ENCODE results near the gene KCNJ6. TPM values are rescaled to one million over a fixed set of nuclear protein-coding genes. Genes with fewer than 3 reads are reported as not detected.
"Not testable (repeated sequence)": the region's sequence is repeated elsewhere in the genome, so short reads cannot be mapped to it uniquely, and the experiment has no call there.

KCNJ6 gene
- total and polyA plus RNA-seq, 4 experiments from 2014 or later, result not detected

DNA sequence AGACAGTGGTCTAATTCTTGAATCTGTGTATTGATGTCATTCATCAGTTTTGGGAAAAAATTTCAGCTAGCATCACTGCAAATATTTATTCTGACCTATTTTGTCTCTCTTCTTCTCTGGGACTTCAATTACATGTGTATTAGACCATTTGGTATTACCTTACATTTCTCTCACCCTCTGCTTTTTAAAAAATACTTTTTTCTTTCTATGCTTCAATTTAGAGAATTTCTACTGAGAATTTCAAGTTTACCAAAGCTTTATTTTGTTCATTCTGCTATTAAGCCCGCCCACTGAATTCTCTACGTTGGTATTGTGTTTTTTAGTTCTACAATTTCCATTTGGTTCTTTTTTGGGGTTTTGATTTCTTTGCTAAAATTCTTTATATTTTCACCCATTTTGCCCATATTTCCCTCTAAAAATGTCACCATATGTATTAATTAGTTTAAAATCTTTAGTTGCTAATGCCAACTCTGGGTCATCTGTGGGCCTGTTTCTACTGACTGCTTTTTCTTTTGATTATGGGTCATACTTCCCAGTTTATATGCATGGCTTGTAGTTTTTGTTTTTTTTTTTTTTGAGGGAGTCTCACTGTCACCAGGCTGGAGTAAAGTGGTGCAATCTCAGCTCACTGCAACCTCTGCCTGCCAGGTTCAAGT is 337.7 kb downstream of the KCNJ6 start:
- H3K4me1 ChIP-seq (ENCODE audit: insufficient read depth, low read length), result no peaks in the 10 kb centered on the region
- POLR2A ChIA-PET (ENCODE audit: partially characterized antibody), result no interaction called here
- Mint-ChIP-seq H3K27ac (no peak overlapping the region), H3K4me1 (no peaks in the 10 kb centered on the region), H3K36me3 (peaks cover 0 to 14% of the 10 kb centered on the region in 2 donors), H3K27me3 (peaks cover 6 to 11% of the 10 kb centered on the region in 2 donors), H3K4me3 (no peak overlapping the region), H3K9me3 (peaks cover 0 to 33% (median 24%) of the 10 kb centered on the region in 8 donors)
- H3K27me3 ChIP-seq (ENCODE audit: insufficient read depth, low read length), result no peaks in the 10 kb centered on the region
- H3K27ac ChIP-seq (ENCODE audit: low read depth, low read length), result no peak overlapping the region
- no peaks in the 10 kb centered on the region for H3K36me3 ChIP-seq (ENCODE audit: insufficient read depth, low read length)
- H3K4me3 ChIP-seq (ENCODE audit: low read length in 2 of 2), result no peak overlapping the region
- CTCF ChIA-PET (ENCODE audit: partially characterized antibody), result interaction anchor here (1.1 kb wide), 1 partner anchor 15 kb away, joined by 4 read pairs; no protein-coding TSS in a partner anchor
- DNase-seq, result no peak
- no peaks in the 10 kb centered on the region for H3K9me3 ChIP-seq (ENCODE audit: control insufficient read depth in 1 of 2, low read length in 2 of 2)
- intact Hi-C loops (cut with micrococcal nuclease), result no loop called here

DNA sequence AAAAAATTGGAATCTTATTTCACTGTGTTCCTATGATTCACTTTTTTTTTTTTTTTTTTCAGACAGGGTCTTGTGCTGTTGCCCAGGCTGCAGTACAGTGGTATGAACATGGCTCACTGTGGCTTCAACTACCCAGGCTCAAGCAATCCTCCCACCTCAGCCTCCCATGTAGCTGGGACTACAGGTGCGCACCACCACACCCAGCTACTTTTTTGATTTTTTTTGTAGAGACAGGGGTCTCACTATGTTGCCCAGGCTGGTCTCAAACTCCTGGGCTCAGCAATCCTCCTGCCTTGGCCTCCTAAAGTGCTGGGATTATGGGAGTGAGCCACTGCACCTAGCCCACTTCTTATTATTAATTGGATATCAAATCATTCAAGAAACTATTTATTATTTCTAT is 339.3 kb downstream of the KCNJ6 start:
- H3K9me3 ChIP-seq (ENCODE audit: control insufficient read depth in 1 of 2, low read length in 2 of 2); POLR2A ChIA-PET (ENCODE audit: partially characterized antibody); DNase-seq: not testable (repeated sequence)

GRCh38 chr21:37575580-37575979 is 340.7 kb downstream of the KCNJ6 start:
- POLR2A ChIA-PET (ENCODE audit: partially characterized antibody), result no interaction called here
- no peak for DNase-seq
- CTCF ChIA-PET (ENCODE audit: partially characterized antibody), result no interaction called here

More for the DNA sequence above, 339.3 kb downstream of the KCNJ6 start:
- H3K27me3 ChIP-seq (ENCODE audit: insufficient read depth, low read length); CTCF ChIA-PET (ENCODE audit: partially characterized antibody); H3K27ac Mint-ChIP-seq; H3K36me3 ChIP-seq (ENCODE audit: insufficient read depth, low read length); H3K4me3 ChIP-seq (ENCODE audit: low read length in 2 of 2); H3K27ac ChIP-seq (ENCODE audit: low read depth, low read length); H3K4me3 Mint-ChIP-seq; H3K4me1 Mint-ChIP-seq; H3K4me1 ChIP-seq (ENCODE audit: insufficient read depth, low read length); intact Hi-C loops (cut with micrococcal nuclease): not testable (repeated sequence)
- H3K36me3 Mint-ChIP-seq, result peaks cover 0 to 14% of the 10 kb centered on the region in 2 donors
- peaks cover 11% of the 10 kb centered on the region in 2 donors for H3K27me3 Mint-ChIP-seq
- H3K9me3 Mint-ChIP-seq, result peaks cover 0 to 33% (median 24%) of the 10 kb centered on the region in 8 donors

DNA sequence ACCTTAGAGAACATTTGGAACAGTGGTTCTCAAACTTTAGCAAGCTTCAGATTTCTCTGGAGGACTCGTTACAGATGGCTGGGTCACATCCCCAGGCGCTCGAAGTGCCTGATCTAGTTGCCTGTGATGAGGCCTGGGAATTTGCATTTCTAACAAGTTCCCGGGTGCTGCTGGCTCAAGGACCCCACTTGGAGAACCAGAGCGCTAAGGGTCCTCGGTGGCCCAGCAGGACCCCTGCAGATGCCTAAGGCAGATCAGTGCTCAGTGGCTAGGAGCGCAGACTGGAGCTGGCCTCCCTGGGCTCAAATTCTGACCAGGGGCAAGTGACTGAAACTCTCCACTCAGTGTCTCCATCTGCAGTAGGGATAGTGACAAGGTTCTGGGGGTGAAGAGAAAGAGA is 341.5 kb downstream of the KCNJ6 start:
- POLR2A ChIA-PET (ENCODE audit: partially characterized antibody), result no interaction called here
- Mint-ChIP-seq H3K27ac (no peak overlapping the region), H3K4me3 (no peak overlapping the region), H3K9me3 (peaks cover 0 to 23% (median 18%) of the 10 kb centered on the region in 8 donors), H3K27me3 (peaks cover 8 to 9% of the 10 kb centered on the region in 2 donors), H3K36me3 (peaks cover 0 to 14% of the 10 kb centered on the region in 2 donors), H3K4me1 (no peaks in the 10 kb centered on the region)
- CTCF ChIA-PET (ENCODE audit: partially characterized antibody), result no interaction called here
- H3K9me3 ChIP-seq (ENCODE audit: control insufficient read depth in 1 of 2, low read length in 2 of 2), result no peaks in the 10 kb centered on the region
- intact Hi-C loops (cut with micrococcal nuclease), result no loop called here
- DNase-seq, result no peak
- H3K36me3 ChIP-seq (ENCODE audit: insufficient read depth, low read length), result no peaks in the 10 kb centered on the region
- H3K4me1 ChIP-seq (ENCODE audit: insufficient read depth, low read length), result no peaks in the 10 kb centered on the region
- no peak overlapping the region for H3K4me3 ChIP-seq (ENCODE audit: low read length in 2 of 2)
- no peaks in the 10 kb centered on the region for H3K27me3 ChIP-seq (ENCODE audit: insufficient read depth, low read length)
- no peak overlapping the region for H3K27ac ChIP-seq (ENCODE audit: low read depth, low read length)

More at GRCh38 chr21:37575580-37575979, 340.7 kb downstream of the KCNJ6 start:
- peaks cover 8 to 10% of the 10 kb centered on the region in 2 donors for H3K27me3 Mint-ChIP-seq
- H3K9me3 Mint-ChIP-seq, result peaks cover 0 to 30% (median 23%) of the 10 kb centered on the region in 8 donors
- Histone ChIP-seq H3K27me3 (ENCODE audit: insufficient read depth, low read length) (no peaks in the 10 kb centered on the region), H3K4me3 (ENCODE audit: low read length in 2 of 2) (no peak overlapping the region), H3K9me3 (ENCODE audit: control insufficient read depth in 1 of 2, low read length in 2 of 2) (no peaks in the 10 kb centered on the region), H3K36me3 (ENCODE audit: insufficient read depth, low read length) (no peaks in the 10 kb centered on the region), H3K4me1 (ENCODE audit: insufficient read depth, low read length) (no peaks in the 10 kb centered on the region), H3K27ac (ENCODE audit: low read depth, low read length) (no peak overlapping the region)
- H3K27ac Mint-ChIP-seq, result no peak overlapping the region
- no peaks in the 10 kb centered on the region for H3K4me1 Mint-ChIP-seq
- H3K36me3 Mint-ChIP-seq, result peaks cover 0 to 14% of the 10 kb centered on the region in 2 donors
- intact Hi-C loops (cut with micrococcal nuclease), result no loop called here
- no peak overlapping the region for H3K4me3 Mint-ChIP-seq

DNA sequence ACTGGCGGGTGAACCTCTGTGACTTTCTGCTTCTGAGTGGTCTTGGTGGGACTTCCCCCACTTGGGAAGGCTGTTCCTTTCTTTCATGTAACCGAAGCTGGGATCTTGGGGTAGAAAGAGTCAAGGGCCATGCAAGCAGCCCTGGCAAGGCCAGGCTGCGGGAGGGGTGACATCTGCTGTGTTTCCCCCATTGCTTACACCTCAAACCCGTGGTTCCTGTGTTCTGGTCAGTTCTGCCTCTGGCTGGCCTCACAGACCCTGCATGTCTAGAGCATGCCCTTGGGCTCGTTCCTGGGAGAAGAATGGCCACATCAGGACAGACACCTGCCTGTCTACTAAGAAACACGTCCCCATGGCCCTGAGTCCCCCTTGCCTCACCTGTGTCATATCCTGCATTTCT is 341.9 kb downstream of the KCNJ6 start:
- H3K4me3 Mint-ChIP-seq, result no peak overlapping the region
- H3K27me3 Mint-ChIP-seq, result peaks cover 7 to 8% of the 10 kb centered on the region in 2 donors
- H3K4me1 ChIP-seq (ENCODE audit: insufficient read depth, low read length), result no peaks in the 10 kb centered on the region
- H3K27ac ChIP-seq (ENCODE audit: low read depth, low read length), result no peak overlapping the region
- POLR2A ChIA-PET (ENCODE audit: partially characterized antibody), result interaction anchor here (1.9 kb wide), 1 partner anchor 10 kb away, joined by 7 read pairs; no protein-coding TSS in a partner anchor
- H3K36me3 ChIP-seq (ENCODE audit: insufficient read depth, low read length), result no peaks in the 10 kb centered on the region
- H3K27me3 ChIP-seq (ENCODE audit: insufficient read depth, low read length), result no peaks in the 10 kb centered on the region
- H3K36me3 Mint-ChIP-seq, result peaks cover 0 to 14% of the 10 kb centered on the region in 2 donors
- peaks cover 0 to 18% (median 13%) of the 10 kb centered on the region in 8 donors for H3K9me3 Mint-ChIP-seq
- no peaks in the 10 kb centered on the region for H3K4me1 Mint-ChIP-seq
- H3K9me3 ChIP-seq (ENCODE audit: control insufficient read depth in 1 of 2, low read length in 2 of 2), result no peaks in the 10 kb centered on the region
- no peak overlapping the region for H3K27ac Mint-ChIP-seq
- intact Hi-C loops (cut with micrococcal nuclease), result no loop called here
- DNase-seq, result no peak
- CTCF ChIA-PET (ENCODE audit: partially characterized antibody), result no interaction called here
- H3K4me3 ChIP-seq (ENCODE audit: low read length in 2 of 2), result no peak overlapping the region

- no peak overlapping the region for H3K4me3 ChIP-seq (ENCODE audit: low read length in 2 of 2)
- Mint-ChIP-seq H3K9me3 (no peaks in the 10 kb centered on the region), H3K27me3 (peaks cover 5% of the 10 kb centered on the region in 2 donors), H3K27ac (no peak overlapping the region), H3K4me3 (no peak overlapping the region), H3K4me1 (no peaks in the 10 kb centered on the region), H3K36me3 (peaks cover 0 to 4% of the 10 kb centered on the region in 2 donors)
- no peak overlapping the region for H3K27ac ChIP-seq (ENCODE audit: low read depth, low read length)
- H3K9me3 ChIP-seq (ENCODE audit: control insufficient read depth in 1 of 2, low read length in 2 of 2), result no peaks in the 10 kb centered on the region
- intact Hi-C loops (cut with micrococcal nuclease), result no loop called here
- no peak for DNase-seq
- H3K36me3 ChIP-seq (ENCODE audit: insufficient read depth, low read length), result no peaks in the 10 kb centered on the region
- H3K27me3 ChIP-seq (ENCODE audit: insufficient read depth, low read length), result no peaks in the 10 kb centered on the region
- POLR2A ChIA-PET (ENCODE audit: partially characterized antibody), result no interaction called here
- CTCF ChIA-PET (ENCODE audit: partially characterized antibody), result no interaction called here
- no peaks in the 10 kb centered on the region for H3K4me1 ChIP-seq (ENCODE audit: insufficient read depth, low read length)
Measured at GRCh38 chr21:37571442-37571841, 344.8 kb downstream of the KCNJ6 start.

DNA sequence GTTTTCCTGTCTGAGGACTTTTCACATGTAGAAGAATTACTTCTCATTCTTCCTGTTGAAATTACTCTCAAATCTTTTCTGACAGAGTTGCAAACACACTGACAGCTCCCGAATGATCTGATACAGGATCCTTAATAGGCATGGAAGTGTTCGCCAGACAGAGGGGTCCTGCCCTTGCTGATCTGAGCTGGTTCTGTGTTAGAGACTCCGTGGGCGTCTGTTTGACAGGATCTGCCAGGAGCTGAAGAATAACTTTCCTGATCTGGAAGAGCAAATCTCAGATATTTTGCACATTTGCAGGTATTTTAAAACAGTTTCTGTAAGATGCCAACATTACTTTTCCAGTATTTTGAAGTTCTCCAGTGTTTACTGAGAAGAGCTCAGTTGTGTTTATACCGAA is 347.3 kb downstream of the KCNJ6 start:
- no peaks in the 10 kb centered on the region for H3K36me3 ChIP-seq (ENCODE audit: insufficient read depth, low read length)
- H3K4me3 Mint-ChIP-seq, result no peak overlapping the region
- H3K9me3 ChIP-seq (ENCODE audit: control insufficient read depth in 1 of 2, low read length in 2 of 2), result no peaks in the 10 kb centered on the region
- peaks cover 5 to 20% (median 10%) of the 10 kb centered on the region in 4 donors for H3K4me1 Mint-ChIP-seq
- DNase-seq, result no peak
- H3K4me3 ChIP-seq (ENCODE audit: low read length in 2 of 2), result no peak overlapping the region
- ChIA-PET CTCF (ENCODE audit: partially characterized antibody) (no interaction called here), POLR2A (ENCODE audit: partially characterized antibody) (no interaction called here)
- peaks cover 1 to 5% of the 10 kb centered on the region in 2 donors for H3K27me3 Mint-ChIP-seq
- H3K36me3 Mint-ChIP-seq, result peaks cover 0 to 5% of the 10 kb centered on the region in 2 donors
- H3K4me1 ChIP-seq (ENCODE audit: insufficient read depth, low read length), result peaks cover 9% of the 10 kb centered on the region
- H3K27ac ChIP-seq (ENCODE audit: low read depth, low read length), result no peak overlapping the region
- H3K27ac Mint-ChIP-seq, result no peak overlapping the region
- intact Hi-C loops (cut with micrococcal nuclease), result loop anchor here (10.0 kb wide), 2 partner anchors 74 to 584 kb away; no protein-coding TSS in a partner anchor
- no peaks in the 10 kb centered on the region for H3K9me3 Mint-ChIP-seq
- no peaks in the 10 kb centered on the region for H3K27me3 ChIP-seq (ENCODE audit: insufficient read depth, low read length)

Measured in CD4-positive, alpha-beta memory T cell (primary cell).